GM21381 (cell line): ENCODE data around the gene NTRK2.

Experiments
- ATAC-seq: cut with Tn5 transposase; IDR thresholded peaks from one replicate; pipeline ENCODE4 v1.9.1; 2021; ENCODE audit warnings: mild to moderate bottlenecking, moderate library complexity; ENCODE audit not compliant: unreplicated experiment

The NTRK2 gene

DNA sequence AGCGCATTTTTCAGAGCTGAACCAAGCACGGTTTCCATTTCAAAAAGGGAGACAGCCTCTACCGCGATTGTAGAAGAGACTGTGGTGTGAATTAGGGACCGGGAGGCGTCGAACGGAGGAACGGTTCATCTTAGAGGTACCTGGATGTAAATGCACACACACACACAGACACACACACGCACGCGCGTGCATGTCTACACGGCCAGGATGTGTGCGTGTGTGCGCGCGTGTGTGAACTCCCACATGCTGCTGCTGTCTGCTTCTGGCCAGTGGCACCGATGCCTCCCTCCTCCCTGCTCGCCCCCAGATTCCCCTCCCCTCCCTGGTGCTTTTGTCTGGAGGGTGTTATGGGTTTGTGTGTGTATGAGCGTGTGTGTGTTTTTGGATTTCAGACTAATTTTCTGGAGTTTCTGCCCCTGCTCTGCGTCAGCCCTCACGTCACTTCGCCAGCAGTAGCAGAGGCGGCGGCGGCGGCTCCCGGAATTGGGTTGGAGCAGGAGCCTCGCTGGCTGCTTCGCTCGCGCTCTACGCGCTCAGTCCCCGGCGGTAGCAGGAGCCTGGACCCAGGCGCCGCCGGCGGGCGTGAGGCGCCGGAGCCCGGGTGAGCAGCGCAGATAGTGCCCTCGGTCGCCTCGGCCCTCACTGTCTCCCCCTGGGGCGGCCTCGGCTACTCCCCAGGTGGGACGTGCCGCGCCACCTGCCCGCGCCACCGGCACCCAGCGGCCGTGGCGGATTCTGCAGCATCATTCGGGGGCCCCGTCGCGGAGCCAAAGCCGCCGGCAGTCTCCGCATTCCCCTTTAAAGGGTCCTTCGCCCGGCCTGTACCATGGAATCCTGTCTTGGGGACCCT, at the start of gene NTRK2:
NTRK2 (plus strand) TSS at position 442 of the 850 bp plus-strand sequence. CDS start 1,020 bp downstream, outside the sequence.
- ATAC-seq, result peak; percentile 41

DNA sequence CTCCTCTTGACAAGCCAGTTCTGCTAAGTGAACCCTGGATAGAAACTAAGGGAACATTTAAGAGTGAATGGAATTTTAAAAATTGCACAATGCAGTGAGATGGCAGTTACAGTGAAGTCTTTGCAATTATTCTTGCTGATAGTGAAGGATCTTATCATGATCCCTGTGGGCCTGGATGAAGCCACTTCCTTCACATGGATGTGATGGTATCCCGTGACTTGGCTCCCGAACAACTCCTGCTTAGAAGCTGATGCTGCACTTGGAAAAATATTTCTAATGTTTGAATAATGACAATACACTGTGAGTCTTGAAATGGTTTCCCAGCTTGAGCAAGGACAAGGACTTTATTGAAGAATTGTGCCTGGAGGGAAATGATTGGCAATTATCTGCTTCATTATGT, 49.2 kb upstream of the NTRK2 start:
- ATAC-seq, result no peak

DNA sequence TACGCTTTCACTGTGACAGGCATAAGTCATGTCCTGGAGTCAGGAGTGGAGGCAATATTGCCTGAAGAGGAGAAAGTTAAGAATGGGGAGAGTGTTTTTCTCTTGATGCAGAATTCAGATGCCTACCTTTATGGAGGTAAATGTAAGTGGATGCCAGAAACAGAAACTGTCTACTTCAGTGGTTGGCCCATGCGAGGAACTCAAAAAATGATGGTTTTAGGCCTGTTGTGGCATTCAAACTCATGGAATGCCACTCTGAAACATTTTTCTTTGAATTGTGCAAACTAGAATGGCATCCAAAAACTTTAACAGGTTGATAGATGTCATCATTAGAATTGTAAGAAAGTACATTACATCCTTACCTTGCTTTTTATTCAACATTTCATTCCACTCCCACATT, 47.7 kb upstream of the NTRK2 start:
- ATAC-seq, result no peak

DNA sequence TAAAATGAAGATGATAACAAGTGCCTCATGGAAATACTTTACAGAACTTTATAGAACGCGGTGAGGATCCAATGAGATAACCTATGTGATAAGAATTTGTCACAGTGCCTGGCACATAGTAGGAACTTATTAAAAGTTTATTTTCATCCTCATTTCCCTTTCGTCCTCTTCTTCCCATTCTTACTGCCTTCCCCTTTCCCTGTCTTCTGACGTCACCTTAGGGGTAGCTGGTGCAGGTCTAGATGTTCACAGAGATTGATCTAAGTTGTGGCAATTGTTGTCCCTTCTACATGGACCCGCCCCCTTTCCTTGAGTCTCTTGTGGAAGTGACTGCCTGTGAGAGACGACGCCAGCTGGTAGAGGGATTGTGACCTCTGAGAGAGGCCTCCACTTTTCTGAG, 46.5 kb upstream of the NTRK2 start:
- no peak for ATAC-seq

DNA sequence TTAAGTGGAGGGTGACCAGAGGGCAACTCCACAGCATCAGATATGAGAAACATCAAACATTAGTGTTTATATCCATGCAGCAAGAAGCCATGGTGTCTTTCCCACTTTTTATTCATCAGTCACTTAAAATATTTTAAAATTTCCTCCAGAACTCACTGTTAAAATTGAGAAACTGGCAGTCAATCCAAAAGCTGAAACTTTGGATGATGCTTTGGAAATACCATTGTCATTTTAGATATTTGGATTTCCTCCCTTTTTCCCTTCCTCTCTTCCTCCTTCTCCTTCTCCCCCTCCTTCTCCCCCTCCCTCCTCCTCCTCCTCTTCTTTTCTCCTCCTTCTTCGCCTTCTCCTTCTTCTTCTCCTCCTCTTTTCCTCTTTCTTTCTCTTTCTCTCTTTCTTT, 33.1 kb upstream of the NTRK2 start:
- ATAC-seq, result no peak

DNA sequence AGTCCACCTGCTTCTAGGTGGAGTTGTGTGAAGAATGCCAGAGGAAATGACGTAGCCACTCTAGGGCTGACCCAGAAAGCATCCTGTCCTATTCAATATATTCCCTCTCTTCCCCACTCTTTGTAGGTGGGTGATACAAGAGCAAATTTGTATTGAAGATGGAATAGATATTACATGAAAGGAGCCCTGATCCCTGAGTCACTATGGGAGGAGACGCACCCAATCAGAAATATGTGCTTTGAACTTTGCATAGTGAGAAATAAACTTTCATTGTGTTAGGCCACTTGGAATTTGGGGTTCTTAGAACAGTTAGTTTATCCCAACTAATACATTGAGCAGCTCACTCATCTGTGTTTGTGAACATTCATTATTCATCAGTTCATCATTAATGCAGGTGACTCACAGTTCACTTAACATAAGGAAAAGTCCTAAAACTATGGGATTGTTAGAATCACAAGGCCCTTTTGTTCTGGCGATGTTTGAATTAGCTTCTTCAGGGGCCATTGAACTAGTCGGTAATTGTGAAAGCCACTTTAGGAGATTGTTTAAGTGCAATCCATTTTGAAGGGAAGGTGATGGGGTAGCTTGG, 26.9 kb upstream of the NTRK2 start:
- ATAC-seq, result no peak

DNA sequence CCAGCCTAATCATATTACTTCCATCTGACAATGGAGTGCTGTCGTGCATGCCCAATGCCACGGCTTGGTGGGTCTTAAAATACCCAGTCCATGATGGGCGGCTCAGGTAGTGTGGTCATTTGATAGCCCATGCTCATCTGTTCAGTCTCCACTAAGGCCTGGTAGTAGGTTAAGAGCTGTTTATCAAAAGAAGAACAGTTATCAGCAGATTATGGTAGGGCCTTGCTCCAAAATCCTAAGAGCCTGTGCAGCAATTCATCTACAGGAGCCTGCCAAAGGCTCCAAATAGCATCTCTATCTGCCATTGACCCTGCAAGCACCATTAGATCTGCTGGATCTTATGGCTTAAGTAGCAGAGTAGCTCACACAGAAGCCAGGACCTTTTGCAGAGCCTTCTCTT, 21.8 kb upstream of the NTRK2 start:
- ATAC-seq, result no peak

DNA sequence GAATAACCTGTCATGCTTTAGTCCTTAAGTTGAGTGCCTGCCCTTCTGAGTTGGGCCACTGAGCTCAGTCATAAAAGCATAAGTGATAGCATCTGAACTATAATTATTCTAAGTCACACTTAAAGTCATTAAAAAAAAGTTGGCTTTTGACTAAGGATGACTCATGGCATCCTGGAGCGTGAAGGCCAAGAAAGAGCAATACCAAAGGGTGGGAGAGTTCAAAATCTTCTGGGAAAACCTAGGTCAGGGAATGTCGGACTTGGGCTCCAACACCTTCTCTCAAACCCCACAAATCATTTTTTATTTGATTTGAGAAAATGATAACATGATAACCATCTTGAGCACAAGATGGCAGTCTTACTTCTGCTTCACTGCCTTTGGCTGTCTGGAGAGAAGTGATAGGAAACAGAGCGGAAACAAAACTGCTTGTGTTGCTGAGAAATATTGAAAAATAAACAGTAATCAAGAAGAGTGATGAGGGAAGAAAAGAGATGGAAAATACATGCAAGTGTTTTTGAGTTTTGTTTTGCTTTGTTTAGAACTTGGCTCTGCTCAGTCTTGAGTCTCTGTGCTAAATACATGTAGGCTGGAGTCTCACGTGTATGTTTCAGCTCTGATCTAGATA, 16.9 kb upstream of the NTRK2 start:
- no peak for ATAC-seq

DNA sequence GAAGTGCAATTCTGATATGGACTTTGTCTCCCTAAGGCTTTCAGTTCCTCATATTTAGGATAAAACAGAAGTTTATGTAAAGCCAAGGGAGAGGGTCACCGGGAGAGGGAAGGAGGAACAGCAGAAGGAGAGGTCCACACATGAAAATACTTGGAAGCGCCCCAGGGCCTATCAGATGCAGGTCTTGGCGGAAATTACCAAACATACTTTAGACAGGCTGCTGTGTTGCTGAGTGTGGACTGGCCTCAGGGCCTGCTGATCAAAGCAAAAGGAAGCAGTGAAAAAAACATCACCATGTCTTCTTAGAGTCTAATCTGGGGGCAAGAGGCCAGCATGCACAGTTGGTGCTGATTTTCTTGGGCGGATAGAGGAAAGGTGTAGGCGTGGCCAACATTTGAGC, 14.1 kb upstream of the NTRK2 start:
- ATAC-seq, result no peak

DNA sequence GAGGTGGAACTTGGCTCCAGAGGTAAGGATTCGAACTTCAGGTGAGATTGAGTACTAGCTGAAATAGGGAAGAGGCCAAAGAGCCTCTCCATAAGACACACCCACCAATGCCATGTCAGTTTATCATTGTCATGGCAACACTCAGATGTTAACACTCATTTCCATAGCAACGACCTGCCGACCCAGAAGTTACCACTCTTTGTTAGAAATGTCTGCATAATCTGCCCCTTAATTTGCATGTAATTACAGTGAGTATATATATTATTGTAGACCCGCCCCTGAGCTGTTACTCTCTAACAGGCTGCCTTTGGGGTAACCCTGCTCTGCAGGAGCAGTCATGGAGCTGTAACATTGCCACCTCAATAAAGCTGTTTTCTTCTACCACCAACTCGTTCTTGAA, 10.2 kb upstream of the NTRK2 start:
- no peak for ATAC-seq

DNA sequence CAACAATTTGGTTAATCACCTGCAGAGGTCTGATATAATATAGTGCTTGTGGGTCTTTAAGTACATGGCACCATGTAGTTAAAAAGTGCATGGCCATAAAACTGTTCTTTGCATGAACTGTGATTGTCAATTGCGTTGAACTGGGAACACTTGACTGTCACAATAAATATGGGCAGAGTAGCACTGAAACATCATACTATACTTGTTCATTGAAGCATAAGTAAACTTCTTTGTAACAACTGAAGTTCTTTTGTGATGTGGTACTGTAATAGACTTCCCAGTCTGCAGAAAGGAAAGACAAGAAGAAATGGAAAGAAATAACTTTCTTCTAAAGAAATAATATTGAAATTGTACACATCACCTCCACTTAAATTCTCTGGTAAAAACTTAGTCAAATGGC, 9.8 kb upstream of the NTRK2 start:
- no peak for ATAC-seq

DNA sequence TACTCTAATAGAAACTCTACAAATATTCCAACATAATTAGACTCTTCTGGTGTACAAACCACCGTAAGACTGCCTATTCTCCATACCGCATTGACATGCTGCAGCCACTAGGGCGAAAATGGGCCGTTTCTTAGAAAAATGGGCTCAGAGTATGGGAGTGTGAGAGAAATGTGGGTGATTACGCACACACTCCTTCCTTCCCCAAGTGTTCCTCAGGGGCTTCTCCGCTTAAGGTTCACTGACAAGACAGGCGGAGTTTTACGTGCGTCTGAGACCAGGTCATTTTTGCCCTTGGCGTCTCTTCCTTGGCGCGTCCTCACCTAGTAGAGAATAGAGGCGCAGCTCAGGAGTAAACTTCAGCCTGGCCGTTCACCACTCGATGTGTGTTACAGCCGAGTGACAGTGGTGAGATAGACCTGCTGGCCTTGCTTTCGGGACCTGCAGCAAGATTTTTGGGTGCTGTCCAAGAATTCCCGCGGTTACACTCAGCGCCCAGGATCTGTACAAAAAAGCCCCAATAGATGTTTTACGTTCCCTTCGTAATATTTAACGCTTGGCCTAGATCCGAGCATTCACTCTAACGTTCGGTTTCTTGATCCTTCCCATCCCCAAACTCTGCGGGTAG, 1.8 kb upstream of the NTRK2 start:
- no peak for ATAC-seq

DNA sequence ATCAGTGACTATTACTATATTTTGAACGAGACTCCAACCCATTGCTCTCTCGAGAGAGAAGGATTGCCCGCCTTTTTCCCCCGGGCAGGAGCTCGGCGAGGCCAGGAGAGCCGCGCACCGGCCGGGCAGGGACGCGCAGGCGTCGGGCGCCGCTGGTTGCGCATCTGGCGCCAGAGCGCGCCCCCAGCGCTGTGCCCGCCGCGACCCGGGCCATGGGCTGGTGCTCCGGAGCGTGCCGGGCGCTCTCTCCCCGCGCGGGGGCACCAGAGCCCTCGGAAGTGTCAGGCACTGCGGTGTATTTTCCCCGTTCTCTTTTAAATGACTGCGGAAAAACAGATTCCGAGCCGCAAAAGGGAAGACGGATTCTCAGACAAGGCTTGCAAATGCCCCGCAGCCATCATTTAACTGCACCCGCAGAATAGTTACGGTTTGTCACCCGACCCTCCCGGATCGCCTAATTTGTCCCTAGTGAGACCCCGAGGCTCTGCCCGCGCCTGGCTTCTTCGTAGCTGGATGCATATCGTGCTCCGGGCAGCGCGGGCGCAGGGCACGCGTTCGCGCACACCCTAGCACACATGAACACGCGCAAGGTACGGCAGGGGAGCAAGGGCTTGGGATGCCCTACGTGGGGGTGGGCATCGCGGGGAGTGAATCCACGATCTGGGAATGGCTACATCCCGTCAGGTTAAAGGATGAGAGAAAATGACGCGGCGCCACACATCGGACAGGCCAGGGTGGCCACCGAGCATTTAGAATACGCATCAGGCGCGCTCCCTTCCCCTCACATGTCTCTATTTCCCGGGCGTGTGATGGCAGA, 1.1 kb upstream of the NTRK2 start:
- ATAC-seq, result peak; percentile 70

DNA sequence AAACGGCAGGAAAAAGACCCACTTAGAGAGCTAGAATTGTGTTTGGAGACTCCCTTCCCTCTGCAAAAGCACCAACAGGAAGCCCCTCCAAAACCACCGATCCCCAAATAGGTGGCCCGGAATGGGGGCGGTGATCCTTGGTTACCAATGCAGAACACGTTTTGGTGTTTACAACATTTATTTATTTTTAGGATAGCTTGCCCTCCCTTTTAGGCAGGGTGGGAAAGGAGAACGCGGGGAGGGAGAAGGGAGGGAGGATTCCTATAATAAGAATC, 579 bp upstream of the NTRK2 start:
- no peak for ATAC-seq

DNA sequence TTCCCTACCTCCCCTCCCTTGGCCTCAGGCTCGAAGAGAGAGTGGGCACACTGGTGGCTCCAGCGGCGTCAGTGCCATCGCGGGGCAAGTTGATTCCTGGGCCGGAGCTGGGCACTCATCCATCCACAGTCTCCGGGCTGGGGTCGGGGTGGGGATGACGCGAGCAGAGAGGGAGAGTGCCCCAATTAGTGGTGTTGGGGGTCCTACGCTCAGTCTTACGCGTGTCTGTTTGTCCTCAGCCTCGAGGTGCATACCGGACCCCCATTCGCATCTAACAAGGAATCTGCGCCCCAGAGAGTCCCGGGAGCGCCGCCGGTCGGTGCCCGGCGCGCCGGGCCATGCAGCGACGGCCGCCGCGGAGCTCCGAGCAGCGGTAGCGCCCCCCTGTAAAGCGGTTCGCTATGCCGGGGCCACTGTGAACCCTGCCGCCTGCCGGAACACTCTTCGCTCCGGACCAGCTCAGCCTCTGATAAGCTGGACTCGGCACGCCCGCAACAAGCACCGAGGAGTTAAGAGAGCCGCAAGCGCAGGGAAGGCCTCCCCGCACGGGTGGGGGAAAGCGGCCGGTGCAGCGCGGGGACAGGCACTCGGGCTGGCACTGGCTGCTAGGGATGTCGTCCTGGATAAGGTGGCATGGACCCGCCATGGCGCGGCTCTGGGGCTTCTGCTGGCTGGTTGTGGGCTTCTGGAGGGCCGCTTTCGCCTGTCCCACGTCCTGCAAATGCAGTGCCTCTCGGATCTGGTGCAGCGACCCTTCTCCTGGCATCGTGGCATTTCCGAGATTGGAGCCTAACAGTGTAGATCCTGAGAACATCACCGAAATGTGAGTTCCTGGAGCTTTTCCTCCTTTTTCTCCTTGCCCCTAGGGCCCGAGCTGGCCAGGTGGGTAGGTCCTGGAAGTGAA, 861 bp downstream of the NTRK2 start:
- no peak for ATAC-seq

DNA sequence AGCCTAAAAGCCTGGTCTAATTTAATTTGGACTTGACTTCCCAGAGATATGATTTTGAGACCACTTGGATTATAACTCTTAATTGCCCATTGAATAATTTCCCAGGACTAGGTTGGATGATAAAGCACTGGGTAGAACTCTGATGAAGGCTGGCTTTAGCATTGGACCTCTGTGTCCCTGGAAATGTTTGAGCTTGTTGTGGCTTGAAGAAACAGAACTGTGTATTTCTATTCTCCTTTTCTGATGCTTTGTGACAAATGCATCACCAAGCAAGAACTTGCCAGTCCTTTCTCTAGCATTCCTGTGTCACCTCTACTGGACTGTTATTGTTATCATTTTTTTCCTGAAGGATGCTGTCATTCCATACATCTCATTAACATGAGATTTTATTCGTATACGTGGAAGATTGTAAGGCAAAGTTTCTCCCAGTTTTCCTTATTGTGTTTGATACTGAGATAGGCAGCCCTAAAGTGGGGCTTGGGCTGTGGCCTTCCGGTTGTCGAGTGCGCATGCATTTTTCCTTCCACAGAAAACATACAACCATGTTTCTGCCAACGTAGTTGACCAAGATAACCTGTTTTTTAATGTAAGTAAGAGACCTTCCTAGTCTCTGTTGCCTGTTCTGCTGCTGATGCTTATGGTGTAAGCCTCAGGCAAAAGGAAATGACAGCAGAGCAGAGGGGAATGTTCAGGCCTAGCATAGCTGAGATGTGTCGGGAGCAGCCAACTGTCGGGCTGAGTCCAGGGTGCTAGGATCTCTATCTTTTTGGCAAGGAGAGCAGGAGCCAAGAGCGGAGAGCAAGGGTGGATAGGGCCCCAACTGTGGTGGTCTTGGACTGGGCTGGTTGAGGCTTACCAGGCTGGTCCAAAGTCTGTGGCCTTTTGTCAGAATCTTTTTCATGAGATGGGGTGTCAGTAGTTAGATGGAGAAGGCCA, 2.3 kb downstream of the NTRK2 start:
- ATAC-seq, result no peak

DNA sequence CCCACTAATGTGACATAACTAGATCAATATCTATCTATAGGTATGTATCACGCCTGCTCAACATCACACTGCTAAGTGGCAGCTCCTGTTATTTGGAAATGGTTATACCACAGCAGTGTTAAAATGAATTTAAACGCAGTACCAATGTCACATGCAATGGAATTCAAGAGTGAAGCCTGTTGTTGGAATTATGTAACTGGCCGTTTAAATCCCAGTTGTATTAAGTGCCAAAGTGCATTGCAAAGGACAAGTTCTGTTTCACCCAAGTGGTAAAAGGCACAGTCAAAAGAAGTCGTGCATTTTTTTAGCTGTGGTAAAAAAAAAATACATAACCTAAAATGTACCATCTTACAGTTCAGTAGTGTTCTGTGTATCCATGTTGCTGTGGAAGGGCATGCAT, 4.3 kb downstream of the NTRK2 start:
- ATAC-seq, result no peak

DNA sequence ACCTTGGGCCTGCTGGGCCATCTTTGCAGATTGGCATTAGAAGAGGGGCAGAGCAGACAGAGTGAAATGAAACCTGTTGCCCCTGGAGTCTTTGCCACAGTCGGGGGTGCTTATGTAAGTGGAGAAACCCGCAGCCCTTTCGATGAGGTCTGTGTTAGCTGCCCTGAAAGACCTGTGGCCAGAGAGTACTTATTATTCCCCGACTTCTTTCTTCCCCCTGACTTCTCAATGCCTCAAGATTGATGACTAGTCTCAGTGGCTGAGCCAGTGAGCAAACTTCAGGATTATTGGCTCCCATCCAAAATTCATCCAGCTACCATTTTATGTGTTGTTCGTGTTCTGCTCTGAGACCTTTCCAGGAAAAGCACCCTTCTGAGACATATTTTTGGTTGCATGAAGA, 7.6 kb downstream of the NTRK2 start:
- no peak for ATAC-seq

DNA sequence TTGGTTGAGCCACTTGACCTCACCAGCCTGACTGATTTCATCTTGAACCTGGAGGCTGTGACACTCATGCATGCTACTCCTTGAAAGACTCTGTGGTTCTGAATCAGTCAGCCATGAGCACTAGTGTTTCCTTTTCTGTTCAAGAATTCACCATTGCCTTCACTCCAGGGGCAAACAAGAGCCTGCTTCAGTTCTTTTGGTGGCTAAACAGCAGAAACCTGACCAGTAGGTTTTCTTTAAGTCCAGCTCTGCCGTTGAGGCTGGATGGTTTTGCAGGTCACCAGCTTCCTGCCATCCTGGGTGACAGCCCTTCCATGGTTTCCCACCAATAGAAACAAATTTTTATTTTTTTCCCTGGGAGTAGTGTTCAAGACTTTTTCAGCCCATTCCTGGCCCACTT, 10.0 kb downstream of the NTRK2 start:
- ATAC-seq, result no peak
